Measurements from ENCODE around the gene PTAR1.

PTAR1 gene

DNA sequence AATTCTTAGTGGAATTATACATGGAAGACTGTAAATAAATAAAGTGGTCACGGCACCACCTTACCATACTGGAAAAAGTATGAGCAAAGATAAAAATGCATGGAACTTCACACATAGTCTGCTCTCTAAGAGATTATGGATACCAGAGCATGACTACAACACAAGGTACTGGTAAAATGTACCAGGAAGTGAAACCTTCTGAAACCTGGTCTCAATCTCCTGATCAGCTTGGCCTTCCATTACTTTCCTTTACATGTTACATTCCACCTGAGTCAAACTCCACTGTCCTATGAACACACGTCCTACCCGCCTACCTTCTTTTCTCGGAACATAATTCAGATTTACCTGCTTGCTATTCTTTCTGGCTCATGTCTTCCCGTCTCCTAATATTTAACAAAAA lies 15.9 kb downstream of the PTAR1 start:
- H3K4me3 ChIP-seq (replicated peaks; ENCODE audit: low read depth, low read length) = no peak overlapping the region
- TF ChIP-seq, protein P1, sequence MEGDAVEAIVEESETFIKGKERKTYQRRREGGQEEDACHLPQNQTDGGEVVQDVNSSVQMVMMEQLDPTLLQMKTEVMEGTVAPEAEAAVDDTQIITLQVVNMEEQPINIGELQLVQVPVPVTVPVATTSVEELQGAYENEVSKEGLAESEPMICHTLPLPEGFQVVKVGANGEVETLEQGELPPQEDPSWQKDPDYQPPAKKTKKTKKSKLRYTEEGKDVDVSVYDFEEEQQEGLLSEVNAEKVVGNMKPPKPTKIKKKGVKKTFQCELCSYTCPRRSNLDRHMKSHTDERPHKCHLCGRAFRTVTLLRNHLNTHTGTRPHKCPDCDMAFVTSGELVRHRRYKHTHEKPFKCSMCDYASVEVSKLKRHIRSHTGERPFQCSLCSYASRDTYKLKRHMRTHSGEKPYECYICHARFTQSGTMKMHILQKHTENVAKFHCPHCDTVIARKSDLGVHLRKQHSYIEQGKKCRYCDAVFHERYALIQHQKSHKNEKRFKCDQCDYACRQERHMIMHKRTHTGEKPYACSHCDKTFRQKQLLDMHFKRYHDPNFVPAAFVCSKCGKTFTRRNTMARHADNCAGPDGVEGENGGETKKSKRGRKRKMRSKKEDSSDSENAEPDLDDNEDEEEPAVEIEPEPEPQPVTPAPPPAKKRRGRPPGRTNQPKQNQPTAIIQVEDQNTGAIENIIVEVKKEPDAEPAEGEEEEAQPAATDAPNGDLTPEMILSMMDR (IDR thresholded peaks at IDR 0.05; ENCODE audit: low read depth, low read length, missing control alignments) = no peak
- no peak for DNase-seq (ENCODE audit: extremely low read depth, low read depth)

DNA sequence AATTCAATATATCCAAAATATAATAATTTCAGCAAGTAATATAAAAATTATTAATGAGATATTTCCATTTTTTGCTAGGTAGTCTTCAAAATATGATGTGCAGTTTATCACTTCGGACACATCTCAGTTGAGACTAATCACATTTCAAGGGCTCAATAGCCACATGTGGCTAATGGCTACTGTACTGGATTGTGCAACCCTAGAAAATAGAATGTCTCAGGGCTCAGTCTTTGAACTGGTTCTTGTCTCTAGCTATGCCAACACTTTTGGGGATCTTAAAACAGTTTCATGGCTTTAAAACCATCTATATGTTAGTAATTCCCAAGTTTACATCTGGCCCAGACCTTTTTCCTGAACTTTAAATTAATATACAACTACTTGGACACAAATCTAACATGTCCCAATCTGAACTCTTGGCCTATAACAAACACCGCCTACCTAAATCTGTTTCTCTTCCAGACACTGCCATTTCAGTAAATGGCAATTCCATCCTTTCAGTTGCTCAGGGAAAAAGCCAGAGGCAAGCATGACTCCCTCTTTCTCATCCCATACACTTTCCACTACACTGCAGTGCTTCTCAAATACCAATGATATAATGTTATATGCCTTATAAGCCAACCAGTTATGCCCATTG lies 18.8 kb downstream of the PTAR1 start:
- H3K4me3 ChIP-seq (replicated peaks; ENCODE audit: low read depth, low read length) = no peak overlapping the region
- TF ChIP-seq, protein P1 (IDR thresholded peaks at IDR 0.05; ENCODE audit: low read depth, low read length, missing control alignments) = no peak
- no peak for DNase-seq (ENCODE audit: extremely low read depth, low read depth)

DNA sequence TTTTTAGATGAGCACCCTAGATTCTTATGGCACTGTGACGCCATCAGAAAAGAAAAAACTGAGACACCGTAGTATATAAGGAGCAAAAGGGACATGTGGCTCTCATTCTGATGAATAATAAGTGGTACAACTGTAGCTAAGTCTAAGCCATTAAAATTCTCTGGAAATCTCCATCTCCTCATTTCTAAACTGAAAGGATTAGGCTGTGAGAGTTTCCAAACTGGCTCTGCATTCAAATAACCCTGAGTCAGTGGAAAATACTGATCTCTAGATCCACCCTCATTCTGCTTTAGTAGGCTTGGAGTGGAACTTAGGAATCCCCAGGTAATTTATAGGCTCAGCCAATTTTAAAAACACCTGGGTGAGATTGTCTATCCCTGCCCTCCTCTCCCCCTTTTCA lies 28.5 kb downstream of the PTAR1 start:
- no peak overlapping the region for H3K4me3 ChIP-seq (replicated peaks; ENCODE audit: low read depth, low read length)
- TF ChIP-seq, protein P1 (IDR thresholded peaks at IDR 0.05; ENCODE audit: low read depth, low read length, missing control alignments) = no peak
- DNase-seq (ENCODE audit: extremely low read depth, low read depth) = no peak

DNA sequence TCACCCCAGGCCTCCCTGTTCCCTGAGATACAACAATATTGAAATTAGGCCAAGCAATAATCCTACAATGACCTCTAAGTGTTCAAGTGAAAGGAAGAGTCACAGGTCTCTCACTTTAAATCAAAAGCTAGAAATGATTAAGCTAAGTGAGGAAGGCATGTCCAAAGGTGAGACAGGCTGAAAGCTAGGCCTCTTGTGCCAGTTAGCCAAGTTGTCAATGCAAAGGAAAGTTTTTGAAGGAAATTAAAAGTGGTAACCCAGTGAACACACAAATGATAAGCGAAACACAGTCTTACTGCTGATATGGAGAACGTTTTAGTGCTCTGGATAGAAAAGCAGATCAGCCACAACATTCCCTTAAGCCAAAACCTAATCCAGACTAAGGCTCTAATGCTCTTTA lies 39.8 kb downstream of the PTAR1 start:
- TF ChIP-seq, protein P1 (IDR thresholded peaks at IDR 0.05; ENCODE audit: low read depth, low read length, missing control alignments) = no peak
- no peak overlapping the region for H3K4me3 ChIP-seq (replicated peaks; ENCODE audit: low read depth, low read length)
- no peak for DNase-seq (ENCODE audit: extremely low read depth, low read depth)

DNA sequence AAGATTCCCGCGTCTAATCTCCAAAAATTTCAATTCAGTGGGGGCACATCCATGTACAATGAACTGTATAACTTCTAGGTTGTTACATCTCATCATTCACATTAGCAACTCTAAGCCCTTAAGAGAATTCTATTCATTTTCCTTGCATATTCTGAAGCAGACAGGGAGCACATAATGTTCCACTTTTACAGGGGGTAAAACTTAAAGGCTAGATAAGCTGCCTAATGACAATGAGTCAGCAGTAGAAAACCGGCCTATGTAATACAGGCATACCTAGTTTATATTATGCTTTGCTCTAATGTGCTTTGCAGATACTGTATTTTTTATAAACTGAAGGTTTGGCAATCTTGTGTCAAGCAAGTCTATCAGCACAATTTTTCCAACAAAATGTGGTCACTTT lies 40.4 kb downstream of the PTAR1 start:
- no peak overlapping the region for H3K4me3 ChIP-seq (replicated peaks; ENCODE audit: low read depth, low read length)
- TF ChIP-seq, protein P1 (IDR thresholded peaks at IDR 0.05; ENCODE audit: low read depth, low read length, missing control alignments) = no peak
- no peak for DNase-seq (ENCODE audit: extremely low read depth, low read depth)

DNA sequence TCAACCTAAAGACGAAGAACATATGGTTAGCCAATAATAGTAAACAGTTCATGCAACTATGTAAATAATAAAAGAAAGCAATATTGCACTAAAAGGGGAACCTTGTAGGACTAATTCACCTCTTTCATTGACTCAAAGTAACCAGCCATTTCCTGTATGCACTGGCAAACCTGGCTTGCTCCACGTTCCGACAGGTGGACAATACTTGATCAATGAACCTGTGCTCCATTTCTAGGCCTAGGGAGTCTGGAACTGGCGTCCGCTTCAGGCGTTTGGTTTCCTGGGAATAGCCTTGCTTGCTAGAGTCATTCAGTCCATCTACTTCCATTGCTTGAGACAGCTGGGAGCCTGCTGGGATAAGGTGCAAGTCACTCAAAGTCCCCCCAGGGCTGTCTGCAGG lies 41.6 kb downstream of the PTAR1 start:
- H3K4me3 ChIP-seq (replicated peaks; ENCODE audit: low read depth, low read length) = no peak overlapping the region
- no peak for DNase-seq (ENCODE audit: extremely low read depth, low read depth)
- TF ChIP-seq, protein P1 (IDR thresholded peaks at IDR 0.05; ENCODE audit: low read depth, low read length, missing control alignments) = no peak

DNA sequence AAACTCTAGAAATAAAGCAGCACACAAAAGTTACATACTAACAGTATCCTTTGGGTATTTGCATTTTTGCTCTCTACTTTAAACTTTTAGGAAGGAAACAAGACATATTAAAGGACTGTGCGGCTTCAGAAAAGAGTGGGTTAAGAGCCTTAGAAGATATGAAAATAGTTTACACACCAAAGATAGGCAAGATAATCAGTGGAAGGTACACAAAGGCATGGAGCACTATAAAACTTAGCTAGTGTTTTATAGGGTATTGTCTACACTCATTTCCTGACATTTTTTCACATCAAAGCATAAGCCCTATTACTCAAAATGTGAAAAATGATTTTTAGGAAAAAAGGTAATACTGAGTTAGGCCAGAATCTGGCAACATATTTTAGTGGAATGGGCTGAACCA lies 44.0 kb downstream of the PTAR1 start:
- DNase-seq (ENCODE audit: extremely low read depth, low read depth) = no peak
- no peak overlapping the region for H3K4me3 ChIP-seq (replicated peaks; ENCODE audit: low read depth, low read length)
- TF ChIP-seq, protein P1 (IDR thresholded peaks at IDR 0.05; ENCODE audit: low read depth, low read length, missing control alignments) = no peak

Measured in HFF-Myc (cell line).